HG02642 (cell line): ENCODE data around the gene SLC19A3.

Experiments
- ATAC-seq: cut with Tn5 transposase; IDR thresholded peaks from one replicate; pipeline ENCODE4 v1.9.1; 2021; ENCODE audit warnings: mild to moderate bottlenecking; ENCODE audit not compliant: unreplicated experiment, poor library complexity

The SLC19A3 gene

GRCh38 chr2:227643990-227644551, 73.8 kb downstream of the SLC19A3 start:
- ATAC-seq = no peak

GRCh38 chr2:227642656-227643055, 75.2 kb downstream of the SLC19A3 start:
- no peak for ATAC-seq

GRCh38 chr2:227634201-227634600, 83.6 kb downstream of the SLC19A3 start:
- no peak for ATAC-seq
